ENCODE data around the gene PDLIM4.

Gene PDLIM4, protein sequence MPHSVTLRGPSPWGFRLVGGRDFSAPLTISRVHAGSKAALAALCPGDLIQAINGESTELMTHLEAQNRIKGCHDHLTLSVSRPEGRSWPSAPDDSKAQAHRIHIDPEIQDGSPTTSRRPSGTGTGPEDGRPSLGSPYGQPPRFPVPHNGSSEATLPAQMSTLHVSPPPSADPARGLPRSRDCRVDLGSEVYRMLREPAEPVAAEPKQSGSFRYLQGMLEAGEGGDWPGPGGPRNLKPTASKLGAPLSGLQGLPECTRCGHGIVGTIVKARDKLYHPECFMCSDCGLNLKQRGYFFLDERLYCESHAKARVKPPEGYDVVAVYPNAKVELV

DNA sequence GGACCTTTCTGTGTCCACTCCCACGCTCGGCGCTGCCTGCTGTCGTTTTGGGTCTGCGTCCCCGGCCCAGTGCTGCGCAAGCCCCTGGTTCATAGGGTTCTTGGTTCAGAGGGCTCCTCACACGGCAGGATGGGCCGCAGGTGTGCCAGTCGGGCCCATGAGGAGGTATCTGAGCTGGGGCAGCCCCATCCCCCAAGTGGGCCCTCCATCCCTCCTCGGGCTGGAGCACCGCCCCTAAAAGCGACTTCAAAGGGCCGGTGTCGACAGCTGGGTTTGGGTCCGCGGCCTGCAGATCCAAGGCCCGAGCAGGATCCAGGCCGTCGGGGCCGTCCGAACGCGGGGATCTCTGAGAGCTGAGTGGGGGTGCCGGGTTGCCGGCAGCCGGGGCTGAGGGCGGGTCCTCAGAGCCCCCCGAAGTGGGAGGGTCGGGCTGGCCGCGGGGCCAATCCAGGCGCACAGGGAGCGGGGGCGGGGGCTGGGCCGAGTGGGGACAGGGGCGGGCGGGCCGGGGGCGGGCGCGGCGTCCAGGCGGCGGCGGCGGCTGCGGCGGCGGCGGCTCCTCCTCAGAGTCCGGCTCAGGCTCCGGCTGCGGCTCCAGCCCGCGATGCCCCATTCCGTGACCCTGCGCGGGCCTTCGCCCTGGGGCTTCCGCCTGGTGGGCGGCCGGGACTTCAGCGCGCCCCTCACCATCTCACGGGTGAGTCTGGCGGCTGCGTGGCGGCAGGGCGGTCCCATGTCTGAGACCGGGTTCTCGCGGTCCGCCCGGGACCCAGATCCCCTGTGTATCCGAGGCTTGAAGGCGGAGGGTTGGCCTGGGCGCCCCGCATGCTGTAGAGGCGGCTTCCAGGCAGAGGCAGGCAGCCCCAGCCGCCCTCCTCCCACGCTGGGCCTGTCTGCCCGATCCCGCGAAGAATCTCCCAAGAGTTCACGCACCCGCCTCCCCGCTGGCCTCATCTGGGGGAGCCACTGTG lies at the start of gene PDLIM4:
Gene PDLIM4 (plus strand): TSS at position 566 of the 971 bp plus-strand sequence. CDS start 39 bp downstream, at position 605.
- no peak within 1 kb of the TSS for H3K4me3 Mint-ChIP-seq
- peaks cover 31% of the 10 kb centered on the region for H3K27me3 Mint-ChIP-seq (ENCODE audit: low read depth)
- H3K36me3 Mint-ChIP-seq (ENCODE audit: low read depth), result peaks cover 2% of the 10 kb centered on the region

DNA sequence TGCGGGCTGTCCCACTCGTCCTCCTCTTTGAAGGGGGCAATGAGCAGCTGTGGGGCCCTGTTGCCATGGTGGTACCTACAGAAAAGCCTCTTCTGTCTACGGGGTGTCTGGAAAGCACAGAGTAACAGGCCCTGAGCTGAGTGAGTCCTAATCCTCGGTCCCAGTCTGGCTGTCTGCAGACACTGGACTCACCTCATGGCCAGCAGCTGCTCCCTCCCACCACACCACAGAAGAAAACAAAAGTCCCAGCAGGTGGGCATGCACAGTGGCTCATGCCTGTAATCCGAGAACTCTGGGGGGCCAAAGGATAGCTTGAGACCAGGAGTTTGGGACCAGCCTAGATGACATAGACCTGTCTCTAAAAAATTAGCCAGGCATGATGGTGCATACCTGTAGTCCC lies 49.7 kb upstream of the PDLIM4 start:
- peak overlapping the region; percentile 65 for H3K27ac Mint-ChIP-seq
- peaks cover 39% of the 10 kb centered on the region for H3K36me3 Mint-ChIP-seq (ENCODE audit: low read depth)
- H3K4me3 Mint-ChIP-seq, result no peak overlapping the region
- H3K27me3 Mint-ChIP-seq (ENCODE audit: low read depth), result no peaks in the 10 kb centered on the region
- peaks cover 5% of the 10 kb centered on the region for H3K4me1 Mint-ChIP-seq (ENCODE audit: low read depth)
- H3K9me3 Mint-ChIP-seq, result no peaks in the 10 kb centered on the region

More for the DNA sequence above, at the start of gene PDLIM4:
- Mint-ChIP-seq H3K9me3 (no peaks in the 10 kb centered on the region), H3K27ac (no peak within 1 kb of the TSS), H3K4me1 (ENCODE audit: low read depth) (peaks cover 9% of the 10 kb centered on the region)

DNA sequence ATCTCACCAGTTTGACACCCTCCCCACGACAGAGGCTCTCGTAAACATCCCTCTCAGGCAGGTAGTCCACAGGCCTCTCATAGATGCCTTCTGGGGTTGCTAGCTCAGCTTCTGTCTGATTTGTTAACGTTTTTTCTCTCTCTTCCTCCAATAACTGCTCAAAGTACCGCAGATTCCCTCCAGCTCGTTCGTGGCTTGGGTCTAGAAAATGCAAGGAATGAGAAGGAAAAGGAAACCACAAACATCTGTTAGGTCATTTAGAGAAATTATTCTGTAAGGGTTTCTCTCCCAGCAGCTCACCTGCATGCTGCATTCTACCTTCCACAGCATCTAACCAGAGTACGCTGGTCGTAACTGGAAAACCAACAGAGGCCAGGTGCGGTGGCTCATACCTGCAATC lies 48.4 kb upstream of the PDLIM4 start:
- H3K27me3 Mint-ChIP-seq (ENCODE audit: low read depth), result no peaks in the 10 kb centered on the region
- H3K27ac Mint-ChIP-seq, result no peak overlapping the region
- H3K36me3 Mint-ChIP-seq (ENCODE audit: low read depth), result peaks cover 27% of the 10 kb centered on the region

DNA sequence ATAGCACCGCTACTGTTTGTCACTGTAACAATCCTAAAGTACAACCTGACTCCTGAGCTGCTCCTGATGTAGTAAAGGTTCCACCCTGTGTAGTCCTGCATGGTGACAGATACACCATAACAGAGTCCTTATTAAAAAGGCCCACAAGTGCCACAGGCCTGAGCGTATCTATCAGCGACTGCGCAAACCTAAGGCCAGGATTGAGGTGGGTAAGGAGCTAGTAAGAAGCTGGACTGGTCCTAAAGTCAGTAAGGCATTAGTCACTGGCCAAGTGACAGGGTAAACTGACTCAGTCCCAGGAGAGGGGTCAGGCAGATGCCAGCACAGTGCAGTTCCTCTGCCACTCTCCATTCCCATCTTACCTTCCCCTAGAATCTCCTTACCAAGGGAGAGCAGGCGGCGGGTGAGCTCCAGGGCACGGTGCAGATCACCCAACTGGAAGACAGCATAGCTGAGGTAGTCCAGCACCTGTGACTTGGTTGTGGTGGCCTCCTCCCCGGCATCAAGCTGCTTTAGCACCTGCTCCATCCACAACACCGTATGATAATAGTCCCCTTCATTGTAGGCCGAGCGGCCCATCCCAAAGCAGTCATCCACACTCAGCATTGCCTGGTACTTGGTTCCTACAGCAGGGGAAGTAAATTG lies 47.5 kb upstream of the PDLIM4 start:
- no peak overlapping the region for H3K27ac Mint-ChIP-seq
- H3K4me3 Mint-ChIP-seq, result no peak overlapping the region
- H3K27me3 Mint-ChIP-seq (ENCODE audit: low read depth), result no peaks in the 10 kb centered on the region
- peaks cover 2% of the 10 kb centered on the region for H3K4me1 Mint-ChIP-seq (ENCODE audit: low read depth)
- peaks cover 22% of the 10 kb centered on the region for H3K36me3 Mint-ChIP-seq (ENCODE audit: low read depth)
- no peaks in the 10 kb centered on the region for H3K9me3 Mint-ChIP-seq

More for the DNA sequence above, 48.4 kb upstream of the PDLIM4 start:
- H3K9me3 Mint-ChIP-seq, result no peaks in the 10 kb centered on the region
- H3K4me1 Mint-ChIP-seq (ENCODE audit: low read depth), result peaks cover 2% of the 10 kb centered on the region
- H3K4me3 Mint-ChIP-seq, result no peak overlapping the region

DNA sequence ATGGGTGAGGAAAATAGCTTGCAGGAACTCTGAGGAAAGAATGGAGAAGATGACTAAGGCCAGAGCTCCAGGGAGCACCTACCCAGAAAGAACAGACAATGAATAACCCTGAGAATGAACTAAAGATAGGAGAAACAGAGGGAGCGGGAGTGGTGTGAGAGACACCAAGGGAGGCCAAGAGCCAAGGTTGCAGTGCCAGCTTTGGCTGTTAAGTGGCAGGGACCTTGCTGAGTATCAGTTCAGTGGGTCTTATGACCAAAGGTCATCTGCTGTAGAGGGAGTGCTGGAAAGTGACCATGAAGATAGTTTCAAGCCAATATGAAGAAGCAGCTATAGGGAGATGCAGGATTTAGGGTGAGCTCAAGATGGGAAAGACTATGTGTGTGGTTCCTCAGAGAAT lies 46.6 kb upstream of the PDLIM4 start:
- H3K27me3 Mint-ChIP-seq (ENCODE audit: low read depth), result no peaks in the 10 kb centered on the region
- peaks cover 2% of the 10 kb centered on the region for H3K4me1 Mint-ChIP-seq (ENCODE audit: low read depth)
- H3K4me3 Mint-ChIP-seq, result no peak overlapping the region
- no peak overlapping the region for H3K27ac Mint-ChIP-seq
- no peaks in the 10 kb centered on the region for H3K9me3 Mint-ChIP-seq
- H3K36me3 Mint-ChIP-seq (ENCODE audit: low read depth), result peaks cover 19% of the 10 kb centered on the region

DNA sequence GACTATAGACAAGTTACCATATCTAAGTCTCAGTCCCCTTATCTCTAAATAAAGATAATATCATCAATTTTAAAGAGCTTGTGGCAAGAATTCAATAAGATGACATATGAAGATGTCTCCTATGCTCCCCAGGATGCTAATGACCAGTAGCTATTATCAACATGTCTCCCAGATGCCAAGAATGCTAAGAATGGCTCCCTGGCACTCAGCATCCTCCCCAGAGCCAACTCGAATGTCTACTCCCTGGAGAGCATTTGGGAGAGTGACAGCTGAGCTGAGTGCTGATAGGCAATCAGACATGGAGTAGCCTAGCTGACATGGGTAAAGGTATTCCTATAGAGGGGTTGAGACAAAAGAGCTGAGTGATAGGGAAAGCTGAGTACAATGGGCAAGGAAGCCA lies 45.7 kb upstream of the PDLIM4 start:
- peaks cover 18% of the 10 kb centered on the region for H3K36me3 Mint-ChIP-seq (ENCODE audit: low read depth)
- no peaks in the 10 kb centered on the region for H3K9me3 Mint-ChIP-seq
- peaks cover 2% of the 10 kb centered on the region for H3K4me1 Mint-ChIP-seq (ENCODE audit: low read depth)
- no peak overlapping the region for H3K27ac Mint-ChIP-seq
- no peaks in the 10 kb centered on the region for H3K27me3 Mint-ChIP-seq (ENCODE audit: low read depth)
- no peak overlapping the region for H3K4me3 Mint-ChIP-seq

DNA sequence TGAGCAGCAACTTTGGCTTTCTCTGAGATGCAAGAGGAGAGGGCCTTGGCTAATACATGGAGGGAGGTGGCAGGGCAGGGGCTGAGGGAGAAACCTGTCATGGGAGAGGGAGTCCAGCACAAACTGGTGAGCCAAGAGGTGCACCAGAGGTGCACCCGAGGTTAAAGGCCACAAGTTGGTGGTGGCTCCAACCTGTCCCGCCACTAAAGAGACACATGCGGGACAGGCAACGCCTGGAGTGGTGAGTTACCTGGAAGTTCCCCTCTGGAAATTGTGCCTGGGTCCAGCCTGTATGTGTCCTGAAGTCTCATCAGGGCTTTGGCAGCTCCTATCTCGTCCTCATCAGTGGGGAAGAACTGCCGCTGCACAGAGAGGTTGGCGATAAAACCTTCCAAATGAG lies 43.8 kb upstream of the PDLIM4 start:
- Mint-ChIP-seq H3K4me3 (no peak overlapping the region), H3K27me3 (ENCODE audit: low read depth) (no peaks in the 10 kb centered on the region), H3K9me3 (no peaks in the 10 kb centered on the region), H3K27ac (no peak overlapping the region), H3K4me1 (ENCODE audit: low read depth) (no peaks in the 10 kb centered on the region), H3K36me3 (ENCODE audit: low read depth) (peaks cover 15% of the 10 kb centered on the region)

DNA sequence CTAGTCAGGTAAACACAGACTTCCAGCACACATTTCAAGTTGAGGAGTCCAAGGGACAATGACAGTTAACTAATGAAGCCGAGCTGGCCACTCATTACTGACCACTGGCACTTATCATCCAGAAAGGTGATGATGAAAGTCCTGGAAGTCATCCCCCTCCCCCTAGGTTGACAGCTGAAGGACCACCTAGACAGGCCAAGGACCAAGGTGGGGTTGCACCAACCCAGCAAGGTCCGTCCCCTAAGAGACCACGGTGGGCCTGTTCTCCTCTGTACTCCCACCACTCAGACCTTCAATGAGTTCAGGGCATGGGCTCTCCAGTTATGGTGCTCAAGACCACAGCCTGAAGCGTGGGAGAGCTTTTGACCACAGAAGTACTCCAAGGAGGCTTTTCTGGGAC lies 43.0 kb upstream of the PDLIM4 start:
- no peaks in the 10 kb centered on the region for H3K4me1 Mint-ChIP-seq (ENCODE audit: low read depth)
- H3K36me3 Mint-ChIP-seq (ENCODE audit: low read depth), result peaks cover 15% of the 10 kb centered on the region
- H3K27me3 Mint-ChIP-seq (ENCODE audit: low read depth), result no peaks in the 10 kb centered on the region
- H3K27ac Mint-ChIP-seq, result no peak overlapping the region
- H3K9me3 Mint-ChIP-seq, result no peaks in the 10 kb centered on the region
- no peak overlapping the region for H3K4me3 Mint-ChIP-seq

DNA sequence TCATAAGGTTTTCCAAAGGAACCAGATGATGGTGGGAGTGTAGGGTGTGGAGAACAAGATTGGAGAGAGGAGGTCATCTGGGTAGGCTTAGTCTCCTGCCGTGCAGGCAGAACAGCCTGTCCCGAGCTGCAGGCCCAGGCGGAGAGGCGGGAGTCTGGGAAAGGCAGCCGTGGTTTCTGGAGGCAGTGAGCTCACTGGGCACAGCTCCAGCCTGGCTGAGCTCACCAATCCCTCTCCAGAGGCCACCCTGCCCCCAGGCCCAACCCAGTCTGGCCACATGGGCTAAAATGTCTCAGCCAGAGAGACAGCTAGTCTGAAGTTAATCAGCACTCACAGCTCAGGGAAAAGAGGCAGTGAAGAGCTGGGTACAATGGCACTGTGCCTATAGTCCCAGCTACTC lies 42.2 kb upstream of the PDLIM4 start:
- Mint-ChIP-seq H3K4me3 (no peak overlapping the region), H3K27ac (no peak overlapping the region), H3K27me3 (ENCODE audit: low read depth) (no peaks in the 10 kb centered on the region), H3K4me1 (ENCODE audit: low read depth) (no peaks in the 10 kb centered on the region), H3K9me3 (no peaks in the 10 kb centered on the region), H3K36me3 (ENCODE audit: low read depth) (peaks cover 15% of the 10 kb centered on the region)

DNA sequence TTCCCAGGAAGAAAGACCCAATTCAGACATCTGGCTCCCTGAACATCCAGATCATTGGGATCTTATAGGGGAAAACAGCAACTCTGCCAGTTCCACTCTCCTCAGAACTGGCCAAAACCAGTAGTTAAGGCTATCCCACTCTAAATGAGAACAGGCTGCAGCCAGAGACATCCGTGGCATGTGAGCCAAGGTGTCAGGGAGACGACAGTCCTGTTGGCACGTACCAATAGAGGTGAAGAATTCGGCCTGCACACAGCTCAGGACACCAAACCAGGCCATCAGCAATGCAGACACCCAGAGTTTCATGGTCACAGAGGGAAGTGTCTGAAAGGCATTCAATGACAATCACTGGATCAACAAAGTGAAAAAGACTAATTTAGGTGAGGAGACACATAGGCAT lies 39.2 kb upstream of the PDLIM4 start:
- Mint-ChIP-seq H3K27ac (no peak overlapping the region), H3K9me3 (no peaks in the 10 kb centered on the region), H3K27me3 (ENCODE audit: low read depth) (no peaks in the 10 kb centered on the region), H3K4me3 (no peak overlapping the region), H3K36me3 (ENCODE audit: low read depth) (peaks cover 15% of the 10 kb centered on the region), H3K4me1 (ENCODE audit: low read depth) (peaks cover 1% of the 10 kb centered on the region)

DNA sequence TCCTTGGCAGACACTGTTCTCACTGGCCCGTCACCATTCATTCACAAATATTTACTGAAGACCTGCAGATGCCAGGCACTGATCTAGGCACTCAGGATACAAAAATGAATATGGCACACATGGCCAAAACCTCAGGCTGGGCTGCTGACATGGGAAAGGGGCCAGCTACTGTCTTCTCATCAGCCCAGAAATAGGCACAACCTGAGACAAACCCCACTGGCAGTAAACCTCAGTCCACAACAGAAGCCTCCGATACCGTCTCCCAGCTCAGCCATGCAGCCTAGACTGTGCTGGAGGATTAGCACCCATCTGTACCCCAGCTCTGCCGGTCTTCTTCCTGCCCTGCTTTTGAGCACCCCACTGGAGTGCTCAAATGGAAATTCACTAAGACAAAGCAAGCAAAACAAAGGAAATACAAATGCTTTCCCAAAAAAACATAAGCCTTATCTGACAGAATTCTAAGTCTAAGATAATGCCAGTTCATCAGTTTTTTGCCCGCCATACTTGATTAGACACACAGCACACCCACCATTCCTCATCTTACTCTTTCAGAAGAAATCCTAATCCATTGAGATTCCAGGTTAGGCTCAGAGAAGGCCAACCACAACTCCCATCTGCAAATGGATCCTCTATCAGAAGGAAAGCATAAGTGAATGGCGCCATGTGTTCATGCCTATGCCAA lies 38.1 kb upstream of the PDLIM4 start:
- H3K27me3 Mint-ChIP-seq (ENCODE audit: low read depth), result no peaks in the 10 kb centered on the region
- peaks cover 11% of the 10 kb centered on the region for H3K4me1 Mint-ChIP-seq (ENCODE audit: low read depth)
- no peak overlapping the region for H3K4me3 Mint-ChIP-seq
- H3K9me3 Mint-ChIP-seq, result no peaks in the 10 kb centered on the region
- H3K36me3 Mint-ChIP-seq (ENCODE audit: low read depth), result peaks cover 20% of the 10 kb centered on the region
- no peak overlapping the region for H3K27ac Mint-ChIP-seq

DNA sequence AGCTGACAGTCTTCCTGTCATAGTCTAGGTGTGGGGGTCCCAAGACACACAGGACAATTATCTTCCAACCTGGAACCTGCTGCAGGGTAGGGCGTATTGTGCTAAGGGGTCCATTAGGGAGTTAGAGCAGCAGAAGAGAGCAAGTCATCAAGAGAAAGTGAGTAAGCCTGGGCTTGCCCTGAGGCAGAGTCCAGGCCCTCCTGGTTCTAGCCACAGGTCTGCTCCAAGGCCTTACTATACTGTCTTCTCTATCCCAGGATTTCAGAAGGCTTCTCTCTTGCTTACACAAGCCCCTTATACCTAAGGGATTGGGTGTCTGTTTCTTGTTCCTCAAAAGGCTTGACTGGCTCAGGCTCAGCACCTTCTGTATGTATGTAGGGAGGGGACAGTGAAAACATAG lies 37.5 kb upstream of the PDLIM4 start:
- no peaks in the 10 kb centered on the region for H3K9me3 Mint-ChIP-seq

DNA sequence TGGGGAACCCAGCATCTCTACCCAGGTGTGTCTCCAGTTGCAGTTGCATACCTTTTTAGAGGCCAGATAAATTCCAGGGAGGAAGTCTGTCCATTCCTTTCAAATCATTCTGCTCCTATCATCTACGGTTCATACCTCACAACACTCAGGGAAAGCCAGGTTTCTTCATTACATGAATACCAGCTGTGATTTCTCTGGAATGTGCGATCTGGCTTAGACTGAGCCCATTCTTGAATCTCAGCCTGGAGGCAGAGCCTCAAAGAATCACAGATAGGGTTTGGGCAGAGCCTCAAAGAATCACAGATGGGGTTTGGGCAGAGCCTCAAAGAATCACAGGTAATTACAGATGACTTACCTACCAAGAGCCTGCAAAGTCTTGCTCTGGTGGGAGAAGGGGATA lies 37.0 kb upstream of the PDLIM4 start:
- Mint-ChIP-seq H3K27ac (no peak overlapping the region), H3K9me3 (no peaks in the 10 kb centered on the region), H3K4me1 (ENCODE audit: low read depth) (peaks cover 20% of the 10 kb centered on the region), H3K27me3 (ENCODE audit: low read depth) (no peaks in the 10 kb centered on the region), H3K4me3 (no peak overlapping the region), H3K36me3 (ENCODE audit: low read depth) (peaks cover 21% of the 10 kb centered on the region)

More for the DNA sequence above, 37.5 kb upstream of the PDLIM4 start:
- peaks cover 15% of the 10 kb centered on the region for H3K4me1 Mint-ChIP-seq (ENCODE audit: low read depth)
- no peak overlapping the region for H3K27ac Mint-ChIP-seq
- no peak overlapping the region for H3K4me3 Mint-ChIP-seq
- H3K36me3 Mint-ChIP-seq (ENCODE audit: low read depth), result peaks cover 19% of the 10 kb centered on the region
- H3K27me3 Mint-ChIP-seq (ENCODE audit: low read depth), result no peaks in the 10 kb centered on the region
